Neural crest cell (in vitro differentiated cells): Measurements from ENCODE around the gene LRMDA. TPM values are rescaled to one million over a fixed set of nuclear protein-coding genes. Genes with fewer than 3 reads are reported as not detected.

Source experiments
- DNase-seq: peaks from one replicate; pipeline ENCODE4 v3.0.0; 2021; ENCODE audit warnings: low read depth, mixed read lengths, low spot score
- H3K27ac Mint-ChIP-seq: one replicate; pipeline ENCODE4 v1.8.0; 2021; ENCODE audit warnings: mild to moderate bottlenecking, mixed read lengths; ENCODE audit not compliant: unreplicated experiment
- H3K27me3 Mint-ChIP-seq: 2 replicates; pipeline ENCODE4 v1.8.0; 2021; ENCODE audit warnings: low read depth, mild to moderate bottlenecking, mixed read lengths
- H3K36me3 Mint-ChIP-seq: 2 replicates; pipeline ENCODE4 v1.8.0; 2021; ENCODE audit warnings: low read depth, mild to moderate bottlenecking, mixed read lengths
- H3K4me1 Mint-ChIP-seq: 2 replicates; pipeline ENCODE4 v1.8.0; 2021; ENCODE audit warnings: mixed read lengths
- H3K4me3 Mint-ChIP-seq: one replicate; pipeline ENCODE4 v1.8.0; 2021; ENCODE audit warnings: mild to moderate bottlenecking, mixed read lengths
- H3K9me3 Mint-ChIP-seq: 2 replicates; pipeline ENCODE4 v1.8.0; 2021; ENCODE audit warnings: mixed read lengths
- total RNA-seq: library from RNA; stranded (reverse); gene quantifications from 2 replicates; pipeline ENCODE4 v1.2.1, GENCODE V29; 2021
- TF ChIP-seq, protein P1 (sequence below): fragments of 200-600 bp; sonication (generic); conservative IDR thresholded peaks from 2 replicates; pipeline ENCODE4 v1.5.0; 2021; ENCODE audit warnings: antibody characterized with exemption, mild to moderate bottlenecking

The LRMDA gene
- total RNA-seq, 1 donor from 2014 or later, result 3.1 TPM

DNA sequence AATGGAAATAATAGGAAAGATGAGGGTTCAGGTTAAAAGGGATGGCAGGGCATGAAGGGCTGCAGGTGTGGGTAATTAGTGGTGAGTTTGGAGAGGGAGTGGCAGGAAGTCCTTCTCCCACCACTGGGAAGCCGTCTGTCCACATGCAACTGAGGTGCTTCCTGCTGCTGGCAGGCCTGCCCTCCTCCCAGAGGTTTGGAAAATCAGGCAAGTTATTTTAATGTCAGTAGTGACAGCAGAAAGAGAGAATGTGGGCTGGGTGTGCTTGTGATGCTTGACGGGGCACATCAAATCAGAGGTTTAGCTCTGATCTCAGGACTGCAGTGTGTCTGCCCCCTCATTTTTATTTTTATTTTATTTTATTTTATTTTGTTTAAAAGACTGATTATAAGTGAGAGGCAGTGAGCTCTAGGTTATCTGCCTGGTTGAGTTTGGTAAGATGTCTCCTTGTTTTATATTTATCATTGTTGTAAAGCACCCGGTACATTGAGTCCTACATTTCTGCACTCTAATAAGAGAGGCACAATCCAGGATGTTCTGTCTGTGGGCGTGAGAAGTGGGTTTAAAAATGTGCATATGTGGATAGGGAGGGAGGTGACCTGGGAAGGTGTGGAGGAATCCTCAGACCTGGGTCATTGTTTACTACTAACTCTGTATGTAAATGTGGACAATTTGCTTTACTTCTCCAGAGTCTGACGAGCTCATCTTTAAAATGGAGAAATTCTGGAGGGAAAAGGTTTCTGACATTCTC, 504.4 kb downstream of the LRMDA start:
- no peak for DNase-seq
- peaks cover 4% of the 10 kb centered on the region for H3K27me3 Mint-ChIP-seq

DNA sequence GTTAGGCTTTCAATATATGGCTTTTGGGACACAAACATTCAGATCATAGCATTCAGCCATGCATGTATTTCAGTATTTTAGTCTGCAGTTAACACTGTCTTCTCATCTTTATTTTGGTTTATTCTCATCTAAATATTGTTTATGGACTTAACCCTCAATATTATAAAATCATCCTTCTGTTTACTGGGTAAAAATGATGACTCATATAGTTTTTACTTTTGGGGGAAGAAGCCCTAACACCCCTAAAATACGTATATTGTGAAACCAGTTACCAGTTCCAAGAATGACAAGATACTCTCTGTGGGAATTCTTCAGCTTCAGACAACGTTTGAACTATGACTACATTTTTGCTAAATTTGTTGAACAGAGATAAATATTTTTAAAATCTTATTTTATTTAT, 505.4 kb downstream of the LRMDA start:
- Mint-ChIP-seq H3K27ac (no peak overlapping the region), H3K27me3 (peaks cover 4% of the 10 kb centered on the region), H3K9me3 (no peaks in the 10 kb centered on the region), H3K36me3 (no peaks in the 10 kb centered on the region), H3K4me3 (no peak overlapping the region), H3K4me1 (peaks cover 7% of the 10 kb centered on the region)
- TF ChIP-seq, protein P1, sequence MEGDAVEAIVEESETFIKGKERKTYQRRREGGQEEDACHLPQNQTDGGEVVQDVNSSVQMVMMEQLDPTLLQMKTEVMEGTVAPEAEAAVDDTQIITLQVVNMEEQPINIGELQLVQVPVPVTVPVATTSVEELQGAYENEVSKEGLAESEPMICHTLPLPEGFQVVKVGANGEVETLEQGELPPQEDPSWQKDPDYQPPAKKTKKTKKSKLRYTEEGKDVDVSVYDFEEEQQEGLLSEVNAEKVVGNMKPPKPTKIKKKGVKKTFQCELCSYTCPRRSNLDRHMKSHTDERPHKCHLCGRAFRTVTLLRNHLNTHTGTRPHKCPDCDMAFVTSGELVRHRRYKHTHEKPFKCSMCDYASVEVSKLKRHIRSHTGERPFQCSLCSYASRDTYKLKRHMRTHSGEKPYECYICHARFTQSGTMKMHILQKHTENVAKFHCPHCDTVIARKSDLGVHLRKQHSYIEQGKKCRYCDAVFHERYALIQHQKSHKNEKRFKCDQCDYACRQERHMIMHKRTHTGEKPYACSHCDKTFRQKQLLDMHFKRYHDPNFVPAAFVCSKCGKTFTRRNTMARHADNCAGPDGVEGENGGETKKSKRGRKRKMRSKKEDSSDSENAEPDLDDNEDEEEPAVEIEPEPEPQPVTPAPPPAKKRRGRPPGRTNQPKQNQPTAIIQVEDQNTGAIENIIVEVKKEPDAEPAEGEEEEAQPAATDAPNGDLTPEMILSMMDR, result no peak
- no peak for DNase-seq

More for the DNA sequence above, 504.4 kb downstream of the LRMDA start:
- Mint-ChIP-seq H3K36me3 (no peaks in the 10 kb centered on the region), H3K4me3 (no peak overlapping the region), H3K4me1 (peaks cover 7% of the 10 kb centered on the region), H3K27ac (no peak overlapping the region), H3K9me3 (no peaks in the 10 kb centered on the region)
- TF ChIP-seq, protein P1, result no peak

DNA sequence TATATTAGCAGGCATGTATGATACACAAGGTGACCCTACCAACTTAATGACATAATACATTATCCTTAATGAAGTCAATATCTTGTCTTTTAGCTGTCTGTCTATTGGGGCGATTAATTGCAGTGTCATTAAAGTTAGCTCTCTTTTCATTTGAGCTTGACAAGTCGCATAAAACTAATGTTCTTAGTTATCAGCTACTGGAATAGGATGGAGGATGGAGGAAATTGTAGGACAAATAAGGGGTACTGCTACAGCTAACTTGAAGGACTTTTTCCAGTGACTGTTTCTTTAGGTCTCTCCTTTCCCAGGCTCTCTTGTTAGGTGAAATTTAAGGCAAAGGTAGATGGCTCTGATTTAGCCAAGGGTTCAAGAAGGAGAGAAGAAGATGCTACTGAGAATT, 506.4 kb downstream of the LRMDA start:
- TF ChIP-seq, protein P1, result no peak
- DNase-seq, result no peak
- no peak overlapping the region for H3K27ac Mint-ChIP-seq
- no peaks in the 10 kb centered on the region for H3K36me3 Mint-ChIP-seq
- peaks cover 4% of the 10 kb centered on the region for H3K27me3 Mint-ChIP-seq
- H3K4me1 Mint-ChIP-seq, result peaks cover 7% of the 10 kb centered on the region
- H3K9me3 Mint-ChIP-seq, result no peaks in the 10 kb centered on the region
- H3K4me3 Mint-ChIP-seq, result no peak overlapping the region

DNA sequence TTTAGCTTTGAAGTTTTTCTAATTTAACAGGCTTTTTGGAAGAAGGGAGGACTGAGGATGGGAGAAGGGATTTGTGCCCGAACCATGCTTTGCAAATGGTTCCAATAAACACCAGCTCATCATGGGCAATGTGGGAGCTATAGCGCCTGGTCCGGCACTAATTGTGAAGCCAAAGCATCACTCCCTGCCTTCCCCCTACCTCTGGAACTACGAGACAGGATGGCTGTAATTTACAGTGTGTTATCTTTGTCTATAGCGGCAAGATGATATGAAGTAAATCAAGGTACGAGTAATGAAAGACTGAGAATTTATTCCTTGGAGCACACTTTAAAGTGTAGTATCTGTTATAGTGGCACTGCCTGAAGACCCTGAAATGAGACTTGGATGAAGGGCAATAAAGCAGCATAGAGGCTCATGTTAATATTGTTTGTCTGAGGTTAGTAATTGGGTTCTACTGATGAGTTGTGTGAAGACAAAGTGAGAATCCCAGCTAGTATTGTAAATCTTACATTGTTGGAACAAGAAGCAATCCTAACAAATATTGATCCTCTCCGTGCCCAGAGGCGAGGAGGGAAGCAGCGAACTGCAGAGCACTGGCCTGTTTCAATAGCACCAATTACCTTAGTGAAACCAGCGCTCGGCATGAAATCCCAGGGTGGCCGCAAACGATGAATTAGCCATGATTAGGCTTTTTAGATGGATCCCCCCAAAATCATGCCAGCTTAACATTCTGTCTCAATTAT, 507.1 kb downstream of the LRMDA start:
- peaks cover 7% of the 10 kb centered on the region for H3K4me1 Mint-ChIP-seq
- TF ChIP-seq, protein P1, result no peak
- H3K9me3 Mint-ChIP-seq, result no peaks in the 10 kb centered on the region
- H3K27me3 Mint-ChIP-seq, result peaks cover 4% of the 10 kb centered on the region
- no peak overlapping the region for H3K4me3 Mint-ChIP-seq
- H3K27ac Mint-ChIP-seq, result no peak overlapping the region
- DNase-seq, result no peak
- no peaks in the 10 kb centered on the region for H3K36me3 Mint-ChIP-seq

DNA sequence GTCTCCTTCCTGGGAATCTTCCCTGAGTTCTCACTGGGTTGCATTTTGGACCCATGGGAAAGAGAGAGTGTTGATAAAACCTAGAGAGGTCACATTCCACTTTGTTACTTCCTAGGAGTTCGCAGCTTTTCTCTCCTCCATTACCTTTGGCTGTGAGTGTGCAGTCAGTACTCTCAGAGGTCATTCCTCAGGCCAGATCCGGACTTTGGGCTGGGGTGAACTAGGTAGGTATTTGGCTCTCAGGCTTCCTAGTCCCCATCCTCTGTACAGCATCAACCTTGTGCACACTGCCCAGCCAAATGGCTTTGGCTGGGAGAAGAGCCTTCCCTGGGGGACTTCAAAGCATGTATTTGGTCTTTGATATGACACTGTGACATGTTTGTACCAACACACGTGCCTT, 508.1 kb downstream of the LRMDA start:
- no peaks in the 10 kb centered on the region for H3K36me3 Mint-ChIP-seq
- no peak overlapping the region for H3K27ac Mint-ChIP-seq
- peaks cover 4% of the 10 kb centered on the region for H3K27me3 Mint-ChIP-seq
- DNase-seq, result no peak
- H3K4me1 Mint-ChIP-seq, result peaks cover 7% of the 10 kb centered on the region
- no peaks in the 10 kb centered on the region for H3K9me3 Mint-ChIP-seq
- H3K4me3 Mint-ChIP-seq, result no peak overlapping the region
- TF ChIP-seq, protein P1, result no peak
